Putamen (tissue), 1 donor: Measurements from ENCODE around the gene FOXO6.

Experiments used
- DNase-seq: peaks from one replicate; pipeline ENCODE4 v3.0.0-alpha.2; 2016; ENCODE audit warnings: low spot score

The FOXO6 gene

DNA sequence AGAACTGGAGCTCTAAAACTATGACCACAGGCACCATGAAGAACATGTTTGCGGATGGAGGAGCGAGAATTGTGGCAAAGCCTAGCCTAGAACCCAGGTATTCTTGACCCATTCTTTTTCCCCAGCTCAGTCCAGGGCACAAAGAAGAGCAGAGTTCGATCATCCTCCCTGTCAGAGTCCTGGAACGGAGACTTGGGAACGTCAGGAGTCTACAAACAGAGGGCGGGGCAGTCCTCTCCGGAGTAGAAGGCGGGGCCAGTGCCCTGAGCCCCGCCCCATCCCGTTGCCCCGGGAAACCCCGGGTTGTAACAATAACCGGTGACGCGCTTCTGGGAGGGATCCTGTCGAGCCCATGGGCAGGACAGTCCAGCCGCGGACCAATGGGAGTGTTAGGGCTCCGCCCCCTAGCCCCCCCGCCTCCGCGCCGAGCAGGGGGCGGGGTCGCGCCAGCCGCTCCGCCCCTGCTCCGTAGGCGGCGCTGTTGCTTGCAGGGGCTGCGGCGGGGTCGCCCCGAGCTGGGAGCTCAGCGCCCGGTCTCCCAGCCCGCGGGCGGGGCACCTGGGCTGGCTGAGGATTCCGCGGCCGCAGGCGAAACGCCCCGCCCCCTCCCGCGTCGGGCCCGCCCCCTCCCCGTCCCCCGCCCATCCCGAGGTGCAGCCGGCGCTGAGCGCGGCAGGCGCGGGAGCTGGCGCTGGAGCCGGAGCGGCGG lies at the start of gene FOXO6:
FOXO6 (plus strand) TSS at position 649 of the 709 bp plus-strand sequence.
- peak; percentile 98 for DNase-seq

DNA sequence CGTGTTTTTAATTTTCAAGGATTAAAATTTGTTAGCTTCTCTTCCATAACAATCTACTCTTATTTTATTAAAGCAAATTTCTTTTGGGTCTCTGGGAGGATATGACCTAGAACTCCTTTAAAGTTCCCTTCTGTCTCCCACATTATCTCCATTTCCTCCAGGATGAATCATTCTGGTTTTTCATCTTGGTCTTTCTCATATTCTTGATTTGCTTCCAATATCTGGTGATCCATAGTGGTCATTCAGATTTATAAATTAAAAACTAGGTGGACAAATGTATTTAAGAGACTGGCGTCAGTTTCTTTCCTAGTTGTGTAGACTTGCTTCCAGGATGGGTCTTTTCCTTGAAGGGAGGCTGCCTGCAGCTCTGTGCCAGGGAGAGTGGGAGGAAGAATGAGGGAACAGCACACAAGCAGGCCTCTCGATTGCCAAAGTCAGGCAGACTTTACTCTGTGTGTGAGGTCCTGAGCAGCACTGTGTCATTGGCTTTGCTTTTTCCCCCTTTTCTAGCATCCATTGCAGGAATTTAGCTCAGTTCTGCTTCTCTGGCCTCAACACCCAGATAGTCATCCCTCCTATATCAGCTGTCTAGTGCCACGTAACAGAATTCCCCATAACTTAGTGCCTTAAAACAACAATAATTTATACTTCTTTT lies 48.1 kb upstream of the FOXO6 start:
- DNase-seq = no peak

DNA sequence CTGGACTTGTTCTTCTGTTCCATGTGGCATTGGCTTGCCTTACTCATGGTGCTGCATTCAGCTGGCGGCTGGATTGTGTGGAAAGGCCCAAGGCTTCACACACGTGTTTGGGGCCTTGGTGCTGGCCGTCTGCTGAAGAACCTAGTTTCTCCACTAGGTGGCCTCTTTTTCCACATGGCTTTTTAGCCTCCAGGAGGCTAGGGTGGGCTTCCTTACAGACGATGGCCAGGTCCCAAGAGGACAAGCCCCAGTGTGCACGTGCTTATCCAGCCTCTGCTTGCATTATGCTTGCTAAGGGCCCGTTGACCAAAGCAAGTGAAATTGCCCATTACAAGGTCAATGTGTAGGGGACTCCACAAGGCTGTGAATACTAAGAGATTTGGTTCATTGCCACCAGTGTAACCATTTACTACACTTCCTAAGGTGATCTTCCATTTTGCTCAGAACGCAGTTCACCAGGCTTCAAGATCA lies 47.5 kb upstream of the FOXO6 start:
- DNase-seq = no peak

DNA sequence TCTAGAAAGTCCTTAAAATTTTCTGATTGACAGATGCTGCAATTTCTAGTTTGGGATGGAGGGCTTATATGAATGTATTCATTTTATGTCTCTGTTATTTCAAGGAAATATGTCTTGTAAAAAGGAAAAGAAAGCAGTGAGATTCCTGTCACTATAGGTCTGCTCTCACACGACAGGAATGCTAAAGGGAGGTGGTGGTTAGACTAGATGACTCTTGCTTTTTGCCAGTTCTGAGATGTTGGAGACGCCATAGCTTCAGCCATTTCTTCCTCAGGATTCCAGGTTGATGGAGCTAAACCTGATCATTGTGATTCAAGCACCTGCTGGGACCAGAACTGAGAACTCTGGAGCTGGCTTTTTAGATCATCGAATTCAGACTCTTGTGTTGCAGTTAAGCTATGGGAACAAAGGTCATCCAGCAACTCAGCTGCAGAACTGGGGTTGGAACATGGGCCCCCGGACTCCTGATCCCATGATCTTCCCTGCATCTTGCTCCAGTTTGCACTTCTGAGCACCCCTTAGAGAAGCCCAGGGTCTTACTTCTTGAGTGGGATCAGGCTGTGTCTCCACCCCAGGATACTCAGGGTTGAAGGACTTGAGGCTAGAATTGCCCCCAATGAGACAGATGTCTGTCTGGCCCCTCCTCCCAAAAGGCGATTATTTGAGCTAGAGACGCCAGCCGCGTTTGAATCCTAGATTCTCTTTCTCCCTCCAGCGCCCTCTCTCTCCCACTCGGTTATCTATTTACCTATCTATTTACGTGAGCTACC lies 46.7 kb upstream of the FOXO6 start:
- DNase-seq = no peak

DNA sequence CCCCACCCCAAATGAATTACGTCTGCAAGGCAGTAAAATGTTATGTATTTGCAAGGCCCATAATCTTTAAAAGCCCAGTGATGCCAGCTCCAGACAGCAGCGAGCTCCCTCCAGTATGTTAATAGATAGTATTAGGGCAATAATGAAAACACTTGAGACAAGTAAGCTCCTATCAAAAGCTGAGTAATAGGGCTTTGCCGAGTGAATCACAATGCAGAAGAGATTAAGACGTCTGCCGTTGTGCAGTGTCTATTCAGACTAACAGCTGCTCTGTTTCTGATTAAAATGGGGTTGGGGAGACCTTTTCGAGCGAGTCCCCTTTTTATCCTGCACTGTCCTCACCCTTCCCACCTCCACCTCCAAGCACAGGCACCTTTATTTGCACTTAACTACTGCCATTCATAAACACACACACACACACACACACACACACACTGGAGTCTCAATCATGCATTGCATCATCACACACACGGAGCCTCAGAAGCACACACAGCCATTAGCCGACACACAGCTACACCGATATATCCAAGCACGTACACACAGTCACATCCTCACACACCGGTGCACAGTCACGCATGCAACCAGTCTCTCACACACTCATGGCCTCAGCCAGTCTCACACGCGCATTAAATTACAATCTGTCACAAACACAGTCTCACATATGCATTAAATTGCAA lies 46.0 kb upstream of the FOXO6 start:
- DNase-seq = no peak

DNA sequence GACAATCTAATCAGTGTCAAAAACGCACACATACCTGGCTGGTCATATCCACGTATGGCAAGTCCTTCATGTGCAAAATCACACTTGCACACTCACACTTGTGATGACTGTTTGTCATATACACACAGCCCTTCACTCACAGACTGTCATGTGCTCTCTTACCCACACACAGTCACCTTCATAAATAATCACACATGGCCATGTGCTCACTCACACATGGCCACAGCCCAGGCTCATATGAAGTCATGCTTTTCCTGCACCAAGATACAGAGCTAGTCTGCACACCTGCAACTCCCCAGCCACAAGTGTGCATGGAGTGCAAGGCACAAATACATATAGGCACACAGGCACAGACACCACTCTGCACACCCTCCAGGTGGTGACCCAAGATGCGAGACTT lies 45.4 kb upstream of the FOXO6 start:
- DNase-seq = no peak

DNA sequence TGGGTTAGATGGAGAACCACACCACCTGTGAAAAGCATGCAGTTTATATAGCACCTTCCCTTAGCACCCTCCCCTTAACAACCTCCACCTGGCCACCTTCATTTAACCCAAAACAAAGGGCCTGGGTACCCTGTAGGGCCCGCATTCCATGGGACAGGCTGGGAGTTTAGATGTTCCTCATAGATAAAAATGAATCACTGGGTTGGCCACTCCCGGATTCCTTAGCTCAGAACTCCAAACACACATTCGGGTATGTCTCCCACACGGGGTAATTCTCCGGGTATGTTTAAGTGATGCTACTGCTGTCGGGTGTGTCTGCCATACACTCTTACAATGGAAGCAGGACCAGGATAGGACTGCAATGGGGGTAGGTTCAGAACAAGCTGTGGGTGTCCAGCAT lies 43.9 kb upstream of the FOXO6 start:
- no peak for DNase-seq

DNA sequence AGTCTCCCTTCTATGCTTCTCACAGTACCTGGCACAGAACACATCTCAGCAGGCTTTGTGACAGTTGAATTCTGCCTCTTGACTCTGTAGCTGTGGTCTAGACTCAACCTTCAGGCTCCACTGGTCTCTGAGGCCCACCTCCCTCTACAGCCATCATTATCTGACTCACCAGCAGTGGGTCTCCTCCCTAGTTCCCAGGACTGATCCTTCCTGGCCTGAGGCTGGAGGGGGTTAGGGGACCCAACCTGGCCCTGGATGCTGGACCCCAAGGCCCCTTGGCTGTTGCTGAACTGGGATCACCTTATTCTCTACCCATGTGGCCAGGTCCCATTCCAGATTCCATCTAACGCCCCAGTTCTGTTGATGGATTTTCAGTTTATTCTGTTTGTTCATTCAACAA lies 43.1 kb upstream of the FOXO6 start:
- DNase-seq = no peak

DNA sequence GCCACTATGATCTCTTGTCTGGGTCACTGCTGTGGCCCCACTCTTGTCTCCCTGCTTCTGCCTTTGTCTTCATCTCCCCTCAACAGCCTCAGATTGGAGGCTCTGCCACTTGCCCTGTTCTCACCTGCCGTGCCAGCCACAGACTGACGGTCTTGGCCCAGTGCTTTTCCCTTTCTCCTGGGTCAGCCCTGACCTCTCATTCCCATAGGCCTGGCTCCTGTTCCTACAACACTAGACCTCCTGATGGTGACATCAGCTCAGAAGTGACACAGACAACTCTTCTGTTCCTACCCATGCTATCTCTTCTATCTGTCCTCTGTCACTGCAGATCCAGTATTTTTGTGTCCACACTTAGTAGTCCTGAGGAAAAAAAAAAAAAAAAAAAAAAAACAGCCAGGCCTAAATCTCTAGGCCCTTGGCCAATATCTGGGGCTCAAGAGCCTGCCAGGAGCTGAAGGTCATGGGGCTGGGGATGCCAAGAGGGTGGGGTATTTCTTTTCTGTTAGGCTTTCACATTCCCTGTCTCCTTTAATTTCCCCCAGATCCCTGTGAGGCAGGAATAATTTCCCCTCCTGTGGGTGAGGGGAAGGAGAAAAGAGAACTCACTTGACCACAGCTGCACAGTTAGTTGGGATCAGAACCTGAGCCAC lies 42.0 kb upstream of the FOXO6 start:
- no peak for DNase-seq

DNA sequence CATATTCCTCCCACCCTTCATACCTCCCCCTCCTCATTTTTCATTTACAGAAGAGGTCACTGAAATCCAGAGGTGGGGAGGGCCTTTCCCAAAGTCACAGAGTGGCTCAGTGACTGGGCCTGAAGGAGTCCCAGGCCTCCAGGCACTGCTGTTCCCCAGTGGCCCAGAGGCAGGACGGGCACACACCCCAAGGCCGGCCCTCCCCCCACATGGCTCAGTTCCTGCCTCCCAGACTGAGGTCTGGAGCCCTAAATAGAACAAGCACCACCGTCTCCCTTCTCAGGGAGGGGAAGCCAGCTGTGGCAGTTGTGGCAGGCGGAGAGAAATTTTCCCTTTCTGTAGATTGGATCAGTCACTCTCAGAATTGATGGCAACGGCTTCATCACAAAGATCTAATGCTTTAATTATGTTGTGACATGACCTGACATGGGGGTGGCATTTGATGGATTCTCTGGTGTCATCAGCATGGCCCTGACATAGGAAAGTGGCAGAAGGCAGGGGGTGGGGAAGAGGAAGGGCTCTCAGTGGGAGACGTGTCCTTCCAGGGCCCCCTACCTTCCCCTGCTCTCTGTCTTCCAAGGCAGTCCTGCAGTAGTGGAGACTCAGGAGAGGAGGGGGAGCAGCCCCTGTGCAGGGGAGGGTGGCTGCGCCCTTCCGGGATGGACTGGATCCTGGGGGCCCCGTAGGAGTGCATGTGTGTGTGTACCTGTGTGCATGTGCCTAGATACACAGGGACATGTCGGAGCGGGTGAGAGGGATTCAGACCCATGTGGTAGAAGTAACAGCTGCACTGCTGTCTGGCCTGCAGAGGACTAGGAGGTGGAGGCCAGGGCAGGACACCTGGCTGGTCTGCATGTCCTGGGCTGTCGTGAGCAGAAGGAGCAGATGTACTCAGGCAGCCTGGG lies 41.2 kb upstream of the FOXO6 start:
- DNase-seq = no peak

DNA sequence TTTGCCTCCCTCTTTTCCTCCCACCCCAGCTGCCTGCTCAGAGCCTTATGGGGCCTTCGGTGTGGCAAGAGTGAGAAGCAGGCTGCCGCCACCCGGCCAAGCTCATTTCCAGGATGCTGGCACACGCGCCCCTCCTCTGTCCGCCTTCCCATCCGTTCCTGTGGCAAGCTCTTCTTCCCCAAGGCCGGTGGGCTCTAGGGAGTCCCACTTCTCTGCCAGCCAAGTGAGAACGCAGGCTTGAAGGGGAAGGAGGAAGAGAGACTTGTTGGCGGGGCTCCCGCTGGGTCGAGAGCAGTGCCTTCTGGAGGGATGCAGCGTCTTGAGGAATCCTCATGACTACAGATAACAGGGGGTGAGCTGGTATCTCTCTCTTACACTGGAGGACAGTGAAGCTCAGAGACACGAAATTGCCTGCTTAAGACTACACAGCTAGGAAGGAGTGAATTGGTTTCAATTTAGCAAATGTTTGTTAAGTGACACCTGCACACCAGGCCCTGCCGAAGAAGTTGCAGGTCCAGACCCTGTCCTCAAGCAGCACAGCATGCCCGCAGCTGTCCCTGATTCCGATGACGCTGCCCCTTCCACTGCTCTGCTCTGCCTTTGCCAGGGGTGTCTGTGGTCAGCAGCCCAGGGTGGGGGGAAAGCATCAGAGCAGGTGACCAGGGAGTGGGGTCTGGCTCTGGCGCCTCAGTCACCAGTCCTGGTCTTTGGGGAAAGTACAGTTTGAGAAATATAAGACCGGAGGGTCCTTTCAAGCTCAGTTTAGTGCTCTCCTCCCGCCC lies 40.1 kb upstream of the FOXO6 start:
- no peak for DNase-seq

DNA sequence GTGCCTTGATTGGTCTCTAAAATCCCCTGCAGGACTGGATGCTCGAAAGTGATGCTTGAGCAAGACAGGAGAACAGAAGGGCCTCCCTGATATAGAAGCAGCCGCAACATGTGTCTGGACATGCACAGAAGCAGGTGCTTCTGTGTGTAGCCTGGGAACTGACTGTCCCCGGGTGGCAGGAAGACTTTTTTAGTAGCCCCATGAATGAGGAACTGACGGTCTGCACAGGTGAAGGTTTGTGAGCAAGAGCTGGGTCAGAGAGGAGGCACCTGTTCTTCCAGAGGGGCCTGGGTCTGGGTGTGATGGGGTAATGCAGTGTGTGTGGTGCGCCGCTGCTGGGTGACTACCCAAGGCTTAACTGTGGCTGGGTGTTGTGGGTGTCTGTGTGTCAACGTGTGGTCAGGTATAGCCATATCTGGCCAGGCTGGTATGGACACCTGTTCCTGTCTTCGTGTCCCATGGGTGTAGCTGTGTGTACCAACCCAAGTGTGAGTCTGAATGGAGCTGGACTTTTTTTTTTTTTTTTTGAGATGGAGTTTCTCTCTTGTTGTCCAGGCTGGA lies 39.1 kb upstream of the FOXO6 start:
- DNase-seq = no peak

DNA sequence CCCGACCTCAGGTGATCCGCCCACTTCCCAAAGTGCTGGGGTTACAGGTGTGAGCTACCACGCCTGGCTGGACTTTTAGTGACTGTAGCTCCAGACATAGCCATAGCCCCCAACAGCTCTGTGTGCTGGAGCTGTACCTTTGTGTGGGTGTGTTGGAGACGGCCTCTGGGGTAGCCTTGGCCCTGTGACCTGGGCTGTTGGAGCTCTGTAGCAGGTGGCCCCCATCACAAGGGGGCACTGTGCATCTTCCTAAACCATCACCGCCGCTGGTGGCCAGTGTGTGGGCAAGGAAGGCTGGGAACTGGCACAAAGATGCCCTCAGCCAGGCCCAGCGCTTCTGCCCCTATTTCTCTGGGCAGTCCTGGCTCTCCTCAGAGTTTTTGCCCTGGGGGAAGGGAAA lies 38.4 kb upstream of the FOXO6 start:
- DNase-seq = peak; percentile 18

DNA sequence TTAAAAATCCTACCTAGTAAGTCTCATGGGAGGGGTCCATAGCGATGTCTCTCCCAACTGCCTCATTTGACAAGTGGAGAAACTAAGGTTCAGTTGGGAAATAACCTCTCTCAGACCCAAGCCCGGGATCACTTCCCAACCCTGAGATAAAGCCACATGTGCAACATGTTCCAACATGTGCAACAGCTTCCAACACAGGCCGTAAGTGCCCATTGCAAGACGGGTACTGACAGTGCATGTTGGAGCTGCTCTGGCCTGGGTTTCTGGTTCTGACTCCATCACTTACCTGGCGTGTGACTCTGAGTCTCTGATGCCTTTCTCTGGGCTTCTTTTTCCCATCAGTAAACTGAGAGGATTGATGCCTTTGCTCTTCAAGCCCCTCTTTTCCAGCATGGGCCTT lies 38.0 kb upstream of the FOXO6 start:
- DNase-seq = no peak

DNA sequence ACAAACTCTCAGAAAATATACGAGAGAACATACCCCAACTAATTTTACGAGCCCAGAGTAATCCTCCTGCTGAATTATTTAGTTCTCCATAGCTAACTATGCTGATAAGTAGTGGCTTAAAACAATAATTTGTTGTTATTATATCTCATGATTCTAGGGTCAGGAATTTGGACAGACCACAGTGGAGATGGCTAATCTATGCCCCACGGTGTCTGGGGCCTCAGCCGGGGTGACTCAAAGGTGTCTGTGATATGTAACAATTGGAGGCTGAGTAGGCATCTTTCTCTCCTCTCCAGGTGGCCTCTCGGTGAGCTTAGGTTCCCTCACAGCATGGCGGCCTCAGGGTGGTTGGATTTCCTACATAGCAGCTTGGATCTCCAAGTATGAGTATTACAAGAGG lies 35.4 kb upstream of the FOXO6 start:
- DNase-seq = no peak

DNA sequence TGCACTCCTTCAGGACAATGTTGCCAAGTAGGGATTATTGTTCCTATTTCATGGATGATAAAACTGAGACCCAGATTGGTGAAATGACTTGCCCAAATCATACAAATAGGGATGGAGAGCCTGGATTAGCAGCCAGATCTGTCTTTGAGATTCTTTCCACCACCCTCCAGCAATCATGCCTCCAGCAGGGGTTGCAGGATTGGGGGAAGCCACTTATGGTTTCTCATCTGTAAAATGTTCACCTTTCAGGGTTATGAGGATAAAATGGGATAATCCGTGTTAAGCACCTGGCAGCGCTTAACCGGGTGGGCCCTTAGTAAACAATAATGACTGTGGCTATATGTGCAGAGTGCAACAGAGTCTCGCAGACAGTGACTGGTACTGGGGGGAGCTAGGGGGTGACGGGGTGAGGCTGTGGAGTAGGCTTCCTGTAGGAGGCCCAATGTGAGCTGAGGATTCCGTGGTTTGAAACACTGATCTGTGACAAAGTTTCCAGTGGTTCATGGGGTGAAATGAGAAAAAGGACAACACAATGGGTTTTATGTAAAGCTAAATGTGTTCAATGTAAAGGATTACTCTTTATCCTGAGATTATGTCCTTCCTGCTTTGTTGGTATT lies 33.7 kb upstream of the FOXO6 start:
- no peak for DNase-seq

DNA sequence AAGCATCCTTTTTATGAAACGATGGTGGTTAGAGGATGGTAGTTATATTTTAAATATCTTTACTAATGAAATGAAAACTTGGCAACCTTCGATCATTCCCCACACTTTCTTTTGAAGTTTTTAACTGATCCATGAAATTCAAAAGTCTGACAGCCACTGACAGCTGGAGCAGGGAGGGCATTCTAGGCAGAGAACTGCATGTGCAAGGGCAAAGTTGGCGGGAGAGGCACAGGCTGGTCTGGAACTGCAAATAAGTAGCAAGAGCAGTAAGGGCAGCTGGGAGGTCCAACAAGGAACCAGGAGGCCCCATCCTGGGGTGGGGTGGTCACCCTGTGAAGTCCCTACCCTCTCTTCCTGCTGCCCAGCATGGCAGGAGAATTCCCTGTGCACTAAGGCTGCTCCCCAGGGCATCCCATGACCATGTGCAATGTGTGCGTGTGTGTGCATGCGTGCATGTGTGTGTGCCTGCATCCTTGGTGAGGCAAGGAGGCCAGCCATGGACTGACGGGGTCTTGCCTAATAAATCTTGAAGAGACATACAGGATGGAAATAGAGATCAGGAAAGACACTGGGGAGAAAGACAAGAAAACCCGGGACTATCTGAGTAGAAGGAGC lies 33.1 kb upstream of the FOXO6 start:
- DNase-seq = no peak

DNA sequence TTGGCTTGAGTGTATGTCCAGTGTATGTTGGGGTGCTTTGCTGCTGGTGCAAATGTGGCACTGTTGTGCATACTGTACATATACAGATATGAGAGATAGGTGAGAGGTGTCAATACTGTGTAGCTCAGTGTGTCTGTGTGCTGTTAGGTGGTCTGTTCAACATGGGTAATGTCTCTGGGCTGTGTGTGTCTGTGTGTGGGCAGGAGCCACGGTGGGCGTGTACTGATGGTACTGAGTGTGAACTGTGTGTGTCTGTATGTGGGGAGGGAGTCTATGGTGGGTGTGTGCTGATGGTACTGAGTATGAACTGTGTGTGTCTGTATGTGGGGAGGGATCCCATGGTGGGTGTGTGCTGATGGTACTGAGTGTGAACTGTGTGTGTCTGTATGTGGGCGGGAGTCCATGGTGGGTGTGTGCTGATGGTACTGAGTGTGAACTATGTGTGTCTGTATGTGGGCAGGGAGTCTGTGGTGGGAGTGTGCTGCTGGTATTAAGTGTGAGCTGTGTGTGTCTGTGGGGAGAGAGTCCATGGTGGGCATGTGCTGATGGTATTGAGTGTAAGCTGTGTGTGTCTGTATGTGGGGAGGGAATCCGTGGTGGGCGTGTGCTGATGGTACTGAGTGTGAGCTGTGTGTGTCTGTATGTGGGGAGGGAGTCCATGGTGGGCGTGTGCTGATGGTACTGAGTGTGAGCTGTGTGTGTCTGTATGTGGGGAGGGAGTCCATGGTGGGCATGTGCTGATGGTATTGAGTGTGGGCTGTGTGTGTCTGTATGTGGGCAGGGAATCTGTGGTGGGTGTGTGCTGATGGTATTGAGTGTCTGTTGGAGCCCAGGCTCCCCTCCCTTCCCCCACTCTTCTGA lies 32.2 kb upstream of the FOXO6 start:
- DNase-seq = no peak
